GM19328 (cell line): ENCODE data around the gene TP53INP2.
"Not testable (repeated sequence)": the region's sequence is repeated elsewhere in the genome, so short reads cannot be mapped to it uniquely, and the experiment has no call there.

Experiments
- ATAC-seq: cut with Tn5 transposase; IDR thresholded peaks from one replicate; pipeline ENCODE4 v1.9.1; 2021; ENCODE audit warnings: mild to moderate bottlenecking, moderate library complexity; ENCODE audit not compliant: unreplicated experiment

The TP53INP2 gene

GRCh38 chr20:34704177-34705007 lies at the start of gene TP53INP2:
TSS of gene TP53INP2 (plus strand) at chr20:34704344. CDS start at chr20:34708740, 4,396 bp downstream.
- ATAC-seq = peak; percentile 67

DNA sequence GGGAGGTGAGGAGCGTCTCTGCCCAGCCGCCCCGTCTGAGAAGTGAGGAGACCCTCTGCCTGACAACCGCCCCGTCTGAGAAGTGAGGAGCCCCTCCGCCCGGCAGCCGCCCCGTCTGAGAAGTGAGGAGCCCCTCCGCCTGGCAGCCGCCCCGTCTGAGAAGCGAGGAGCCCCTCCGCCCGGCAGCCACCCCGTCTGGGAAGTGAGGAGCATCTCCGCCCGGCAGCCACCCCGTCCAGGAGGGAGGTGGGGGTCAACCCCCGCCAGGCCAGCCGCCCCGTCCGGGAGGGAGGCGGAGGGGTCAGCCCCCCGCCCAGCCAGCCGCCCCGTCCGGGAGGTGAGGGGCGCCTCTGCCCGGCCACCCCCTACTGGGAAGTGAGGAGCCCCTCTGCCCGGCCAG lies 45.5 kb upstream of the TP53INP2 start:
- not testable (repeated sequence) for ATAC-seq

DNA sequence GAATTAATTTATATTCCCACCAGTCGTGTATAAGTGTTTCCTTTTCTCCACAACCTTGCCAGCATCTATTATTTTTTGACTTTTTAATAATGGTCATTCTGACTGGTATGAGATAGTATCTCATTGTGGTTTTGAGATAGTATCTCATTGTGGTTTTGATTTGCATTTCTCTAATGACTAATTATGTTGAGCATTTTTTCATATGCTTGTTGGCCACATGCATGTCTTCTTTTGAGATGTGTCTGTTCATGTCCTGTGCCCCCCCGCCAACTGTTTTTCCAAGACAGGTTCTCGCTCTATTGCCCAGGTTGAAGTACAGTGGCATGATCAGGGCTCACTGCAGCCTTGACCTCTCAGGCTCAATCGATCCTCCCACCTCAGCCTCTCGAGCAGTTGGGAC lies 42.3 kb upstream of the TP53INP2 start:
- ATAC-seq = not testable (repeated sequence)

- ATAC-seq = no peak
Measured at GRCh38 chr20:34663213-34663943, 40.8 kb upstream of the TP53INP2 start.

GRCh38 chr20:34664751-34665150 lies 39.4 kb upstream of the TP53INP2 start:
- not testable (repeated sequence) for ATAC-seq

GRCh38 chr20:34669094-34669493 lies 35.0 kb upstream of the TP53INP2 start:
- ATAC-seq = no peak

GRCh38 chr20:34673412-34673811 lies 30.7 kb upstream of the TP53INP2 start:
- no peak for ATAC-seq

GRCh38 chr20:34675561-34675960 lies 28.6 kb upstream of the TP53INP2 start:
- ATAC-seq = no peak

GRCh38 chr20:34675993-34676641 lies 28.0 kb upstream of the TP53INP2 start:
- no peak for ATAC-seq

- ATAC-seq = peak; percentile 96
Measured at GRCh38 chr20:34676642-34677373, 27.3 kb upstream of the TP53INP2 start, which contains the start of gene PIGU. TSS of gene PIGU (minus strand) at chr20:34677092. CDS start at chr20:34677085, 7 bp downstream.

DNA sequence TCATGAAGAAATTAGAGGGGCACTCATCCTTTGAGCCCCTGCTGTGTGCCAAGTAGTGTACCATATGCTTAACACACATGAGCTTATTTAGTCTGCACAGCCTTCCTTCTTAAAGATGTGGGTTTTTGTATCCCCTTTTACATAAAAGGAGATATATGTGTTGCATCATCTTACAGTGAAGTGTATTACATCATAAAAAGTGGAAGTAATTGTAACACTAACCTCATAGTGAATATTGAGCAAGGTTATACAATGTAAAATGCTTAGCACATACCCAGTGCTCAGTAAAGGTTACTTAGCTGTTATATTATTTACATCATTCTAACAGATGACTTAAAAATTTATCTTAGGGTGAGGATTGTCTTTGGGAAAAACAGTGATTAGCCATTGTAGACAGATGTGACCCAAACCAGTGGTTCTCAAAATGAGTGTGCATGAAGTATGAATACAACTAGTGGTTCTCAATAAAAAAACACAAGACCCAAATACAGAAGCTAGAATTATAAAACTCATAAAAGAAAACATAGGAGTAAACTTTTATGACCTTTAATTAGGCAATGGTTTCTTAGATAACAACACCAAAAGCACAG lies 23.5 kb upstream of the TP53INP2 start:
- no peak for ATAC-seq

DNA sequence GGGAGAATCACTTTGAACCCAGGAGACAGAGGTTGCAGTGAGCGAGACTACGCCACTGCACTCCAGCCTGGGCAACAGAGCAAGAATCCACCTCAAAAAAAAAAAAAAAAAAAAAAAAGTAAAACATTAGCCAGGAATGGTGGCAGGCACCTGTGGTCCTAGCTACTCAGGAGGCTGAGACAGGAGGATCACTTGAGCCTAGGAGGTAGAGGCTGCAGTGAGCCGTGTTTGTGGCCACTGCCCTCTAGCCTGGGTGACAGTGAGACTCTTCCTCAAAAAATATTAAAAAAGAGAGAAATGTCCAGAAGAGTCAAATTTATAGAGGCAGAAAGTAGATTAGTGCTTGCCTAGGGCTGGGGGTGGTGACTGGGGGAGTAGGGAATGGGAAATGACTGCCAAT lies 20.5 kb upstream of the TP53INP2 start:
- no peak for ATAC-seq

- no peak for ATAC-seq
Measured at GRCh38 chr20:34689486-34689885, 14.7 kb upstream of the TP53INP2 start.

DNA sequence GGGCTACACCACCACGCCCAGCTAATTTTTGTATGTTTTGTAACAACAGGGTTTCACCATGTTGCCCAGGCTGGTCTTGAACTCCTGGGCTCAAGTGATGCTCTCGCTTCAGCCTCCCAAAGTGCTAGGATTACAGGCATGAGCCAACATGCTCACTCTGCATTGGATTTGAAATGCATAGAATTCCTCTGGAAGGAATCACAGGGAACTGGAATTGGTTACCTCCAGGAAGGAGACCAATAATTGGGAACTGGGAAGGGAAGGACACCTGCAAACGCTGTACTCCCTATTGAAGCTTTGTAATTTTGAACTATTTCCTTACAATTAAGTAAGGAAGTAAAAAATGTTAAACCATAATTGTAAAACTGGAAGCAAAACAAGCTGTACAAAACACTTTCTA lies 12.3 kb upstream of the TP53INP2 start:
- no peak for ATAC-seq

DNA sequence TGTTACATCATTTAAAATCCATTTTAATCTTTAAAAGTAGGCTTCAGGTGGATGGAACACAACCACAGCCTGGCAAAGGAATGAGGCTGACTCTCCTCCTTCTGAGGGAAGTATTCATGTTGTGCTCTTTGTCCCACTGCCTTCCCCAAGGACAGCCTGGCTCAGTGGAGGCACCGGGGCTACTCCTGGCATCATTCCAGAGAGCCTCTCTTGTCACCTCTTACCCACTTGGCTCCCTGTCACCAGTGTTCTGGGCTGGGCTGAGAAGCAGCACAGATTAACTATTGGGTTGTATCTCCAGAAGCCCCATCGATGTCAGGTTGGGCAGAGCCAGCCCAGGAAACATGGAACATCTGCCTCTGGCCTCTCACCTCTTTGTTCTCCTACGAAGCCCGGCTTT lies 10.7 kb upstream of the TP53INP2 start:
- ATAC-seq = no peak

- no peak for ATAC-seq
Measured at GRCh38 chr20:34701405-34702085, 2.6 kb upstream of the TP53INP2 start.

GRCh38 chr20:34703061-34703423 lies 1.1 kb upstream of the TP53INP2 start:
- no peak for ATAC-seq

DNA sequence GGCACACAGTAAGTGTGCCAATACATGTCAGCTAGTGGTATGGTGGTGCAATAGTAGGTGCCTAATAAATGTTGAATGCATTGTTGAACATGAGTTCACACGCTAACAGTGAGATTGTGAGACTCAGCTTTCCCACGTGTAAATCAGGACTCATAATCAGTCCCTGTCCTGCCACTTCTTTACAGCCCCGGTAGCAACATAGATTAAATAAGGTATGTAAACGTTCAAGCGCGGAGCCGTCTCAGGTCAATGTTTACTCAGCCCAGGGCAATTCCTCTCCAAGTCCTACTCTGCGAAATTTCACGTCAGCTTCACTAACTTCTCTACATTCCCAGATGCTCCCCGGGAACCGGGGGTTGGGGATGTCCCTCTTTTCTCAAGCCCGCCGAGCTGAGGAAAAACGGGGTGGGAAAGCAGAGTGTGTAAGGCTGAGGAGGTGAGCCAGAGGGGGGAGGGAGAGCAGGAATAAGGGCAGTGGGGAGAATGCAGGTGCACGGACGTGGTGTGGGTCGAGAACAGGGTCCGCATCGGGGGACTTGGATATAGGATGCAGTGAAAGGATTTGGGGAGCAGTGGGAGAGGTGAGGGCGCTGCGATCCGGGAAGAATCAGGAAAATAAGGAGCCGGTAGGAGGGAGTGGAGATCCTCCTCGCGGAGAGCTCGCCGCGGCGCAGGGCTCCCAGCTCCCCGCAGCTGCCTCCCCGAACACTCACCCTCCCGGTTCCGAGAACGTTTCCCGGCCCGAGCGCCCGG lies 544 bp upstream of the TP53INP2 start:
- ATAC-seq = no peak

GRCh38 chr20:34705008-34705396 lies 858 bp downstream of the TP53INP2 start:
- ATAC-seq = no peak
